Activated CD4-positive, alpha-beta T cell treated with anti-CD3 and anti-CD28 coated beads, Interleukin-2, Interleukin-4, amounts not matched to agents 100 ng/mL and 50 ng/mL, durations not matched to agents 16 hours and 8 hours (primary cell): ENCODE results near the gene MPDU1.

Source experiments
- DNase-seq: peaks from one replicate; pipeline ENCODE4 v3.0.0-alpha.2; 2020; ENCODE audit warnings: low spot score

MPDU1 gene

DNA sequence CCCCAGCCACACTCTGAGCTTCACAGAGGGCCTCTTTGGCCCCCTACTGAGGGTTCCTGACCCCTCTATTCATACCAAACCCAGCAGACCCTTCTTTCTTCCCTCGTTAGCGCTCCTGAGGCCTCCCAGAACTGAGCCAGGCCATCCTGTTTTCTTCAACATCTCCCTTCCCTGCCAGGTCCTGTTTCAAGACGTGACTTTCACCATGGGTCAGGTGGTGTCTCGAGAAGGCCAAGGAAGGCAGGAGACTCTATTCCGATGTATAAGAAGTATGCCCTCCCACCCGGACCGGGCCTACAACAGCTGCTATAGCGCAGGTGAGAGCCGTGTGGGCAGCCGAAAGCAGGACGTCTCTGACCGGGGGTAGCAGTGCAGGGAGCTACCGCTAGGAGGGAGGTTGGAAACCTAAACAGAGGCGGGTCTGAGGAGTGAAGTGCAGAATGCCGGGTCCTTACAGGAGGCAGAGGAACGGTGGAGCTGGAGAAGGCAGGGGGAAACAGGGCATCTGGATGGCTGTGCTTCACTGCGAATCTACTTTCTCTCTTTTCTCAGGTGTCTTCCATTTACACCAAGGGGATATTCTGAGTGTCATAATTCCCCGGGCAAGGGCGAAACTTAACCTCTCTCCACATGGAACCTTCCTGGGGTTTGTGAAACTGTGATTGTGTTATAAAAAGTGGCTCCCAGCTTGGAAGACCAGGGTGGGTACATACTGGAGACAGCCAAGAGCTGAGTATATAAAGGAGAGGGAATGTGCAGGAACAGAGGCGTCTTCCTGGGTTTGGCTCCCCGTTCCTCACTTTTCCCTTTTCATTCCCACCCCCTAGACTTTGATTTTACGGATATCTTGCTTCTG, 23.3 kb upstream of the MPDU1 start:
- DNase-seq, result peak; percentile 66

DNA sequence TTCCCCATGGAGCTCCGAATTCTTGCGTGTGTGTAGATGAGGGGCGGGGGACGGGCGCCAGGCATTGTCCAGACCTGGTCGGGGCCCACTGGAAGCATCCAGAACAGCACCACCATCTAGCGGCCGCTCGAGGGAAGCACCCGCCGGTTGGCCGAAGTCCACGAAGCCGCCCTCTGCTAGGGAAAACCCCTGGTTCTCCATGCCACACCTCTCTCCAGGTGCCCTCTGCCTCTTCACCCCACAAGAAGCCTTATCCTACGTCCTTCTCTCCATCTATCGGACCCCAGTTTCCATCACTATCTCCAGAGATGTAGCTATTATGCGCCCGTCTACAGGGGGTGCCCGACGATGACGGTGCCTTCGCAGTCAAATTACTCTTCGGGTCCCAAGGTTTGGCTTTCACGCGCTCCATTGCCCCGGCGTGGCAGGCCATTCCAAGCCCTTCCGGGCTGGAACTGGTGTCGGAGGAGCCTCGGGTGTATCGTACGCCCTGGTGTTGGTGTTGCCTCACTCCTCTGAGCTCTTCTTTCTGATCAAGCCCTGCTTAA, 22.6 kb upstream of the MPDU1 start:
- DNase-seq, result peak; percentile 91

DNA sequence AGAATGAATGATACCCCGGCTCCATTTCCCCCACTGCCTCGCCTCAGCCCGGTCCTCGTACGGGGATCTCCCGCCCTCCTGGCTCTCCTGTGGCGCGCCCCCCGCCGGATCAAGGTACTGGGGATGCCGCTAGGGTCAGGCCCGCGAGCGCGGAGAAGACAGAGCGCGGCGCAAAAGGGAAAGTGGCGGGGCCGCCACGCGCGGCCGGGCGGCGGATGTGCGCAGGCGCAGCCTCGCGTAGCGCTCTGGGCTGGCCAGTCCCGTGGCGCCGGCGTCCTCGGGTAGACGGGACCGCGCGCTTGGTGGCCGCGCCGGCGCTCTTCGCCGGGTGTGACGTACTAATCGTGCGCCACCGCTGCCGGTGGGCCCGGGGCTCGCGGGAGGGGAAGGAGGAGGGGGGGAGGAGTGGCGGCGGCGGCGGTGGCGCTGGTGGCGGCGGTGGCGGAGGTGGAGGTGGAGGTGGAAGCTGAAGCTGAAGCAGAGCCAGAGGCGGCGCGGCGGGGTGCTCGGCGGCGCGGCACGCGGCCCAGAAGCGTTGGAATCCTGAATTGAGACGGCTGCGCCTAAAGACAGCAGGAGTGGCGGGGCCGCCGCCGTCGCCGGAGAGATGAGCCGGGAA, 22.0 kb upstream of the MPDU1 start, which contains the start of gene SENP3:
SENP3 (plus strand) TSS at position 331 of the 619 bp plus-strand sequence. CDS start 1,158 bp downstream, outside the sequence.
- DNase-seq, result peak; percentile 91

DNA sequence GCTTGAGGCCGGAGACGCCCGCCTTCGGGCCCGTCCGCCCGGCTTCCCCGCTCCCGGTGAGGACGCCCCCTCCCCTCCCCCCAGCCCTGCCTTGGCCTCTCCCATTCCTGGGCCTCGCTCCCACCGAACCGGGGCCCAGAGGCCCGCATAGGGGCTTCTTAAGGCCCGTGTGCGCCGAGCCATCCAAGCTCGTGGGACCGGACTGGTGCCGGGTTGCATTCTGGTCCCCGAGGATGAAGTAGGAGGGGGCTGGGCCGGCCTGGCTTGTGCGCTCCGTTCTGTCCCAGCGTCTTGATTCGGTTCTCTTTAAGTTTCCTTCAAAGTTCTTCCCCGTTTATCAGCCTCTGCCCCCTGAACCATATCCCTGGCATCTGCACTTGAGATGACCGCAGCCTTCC, 21.4 kb upstream of the MPDU1 start:
- DNase-seq, result no peak

DNA sequence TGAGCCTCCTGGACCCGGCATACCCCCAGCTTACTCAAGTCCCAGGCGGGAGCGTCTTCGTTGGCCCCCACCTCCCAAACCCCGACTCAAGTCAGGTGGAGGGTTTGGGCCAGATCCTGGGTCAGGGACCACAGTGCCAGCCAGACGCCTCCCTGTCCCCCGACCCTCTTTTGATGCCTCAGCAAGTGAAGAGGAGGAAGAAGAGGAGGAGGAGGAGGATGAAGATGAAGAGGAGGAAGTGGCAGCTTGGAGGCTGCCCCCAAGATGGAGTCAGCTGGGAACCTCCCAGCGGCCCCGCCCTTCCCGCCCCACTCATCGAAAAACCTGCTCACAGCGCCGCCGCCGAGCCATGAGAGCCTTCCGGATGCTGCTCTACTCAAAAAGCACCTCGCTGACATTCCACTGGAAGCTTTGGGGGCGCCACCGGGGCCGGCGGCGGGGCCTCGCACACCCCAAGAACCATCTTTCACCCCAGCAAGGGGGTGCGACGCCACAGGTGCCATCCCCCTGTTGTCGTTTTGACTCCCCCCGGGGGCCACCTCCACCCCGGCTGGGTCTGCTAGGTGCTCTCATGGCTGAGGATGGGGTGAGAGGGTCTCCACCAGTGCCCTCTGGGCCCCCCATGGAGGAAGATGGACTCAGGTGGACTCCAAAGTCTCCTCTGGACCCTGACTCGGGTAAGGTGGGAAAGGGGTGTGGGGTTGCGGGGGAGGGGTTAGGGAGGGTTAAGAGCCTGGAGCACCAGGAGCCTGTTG, 20.4 kb upstream of the MPDU1 start:
- DNase-seq, result no peak

DNA sequence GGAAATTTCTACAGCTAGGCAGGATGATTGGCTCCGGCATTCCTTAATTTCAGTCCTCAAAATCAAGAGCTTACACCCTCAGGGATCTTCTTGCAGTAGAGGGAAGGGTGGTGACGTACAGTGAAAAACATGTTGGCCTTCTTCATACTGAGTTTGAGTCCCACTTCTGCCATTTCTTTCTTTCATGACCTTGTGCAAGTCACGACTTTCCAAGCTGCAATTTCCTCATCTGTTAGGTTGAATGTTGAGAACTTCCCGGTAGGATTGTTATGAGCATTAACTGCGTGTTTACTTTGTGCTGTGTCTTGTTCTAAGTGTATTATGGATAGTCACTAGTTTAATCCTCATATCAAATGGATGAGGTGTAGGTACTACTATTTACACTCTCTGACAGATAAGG, 14.1 kb upstream of the MPDU1 start:
- no peak for DNase-seq

DNA sequence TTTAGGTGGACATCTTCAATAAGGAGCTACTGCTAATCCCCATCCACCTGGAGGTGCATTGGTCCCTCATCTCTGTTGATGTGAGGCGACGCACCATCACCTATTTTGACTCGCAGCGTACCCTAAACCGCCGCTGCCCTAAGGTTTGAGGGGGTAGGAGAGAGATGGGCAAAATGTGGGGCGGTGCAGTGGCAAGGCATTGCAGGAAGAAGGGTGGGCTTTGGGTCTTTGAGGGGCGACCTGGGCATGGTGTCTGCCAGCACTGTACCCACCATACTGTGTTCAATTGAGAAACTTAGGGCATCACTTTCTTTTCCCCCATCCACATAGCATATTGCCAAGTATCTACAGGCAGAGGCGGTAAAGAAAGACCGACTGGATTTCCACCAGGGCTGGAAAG, 13.3 kb upstream of the MPDU1 start:
- no peak for DNase-seq

DNA sequence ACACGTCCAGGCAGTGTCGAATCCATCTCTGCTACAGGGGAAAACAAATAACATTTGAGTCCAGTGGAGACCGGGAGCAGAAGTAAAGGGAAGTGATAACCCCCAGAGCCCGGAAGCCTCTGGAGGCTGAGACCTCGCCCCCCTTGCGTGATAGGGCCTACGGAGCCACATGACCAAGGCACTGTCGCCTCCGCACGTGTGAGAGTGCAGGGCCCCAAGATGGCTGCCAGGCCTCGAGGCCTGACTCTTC, 11.4 kb upstream of the MPDU1 start:
- DNase-seq, result no peak

DNA sequence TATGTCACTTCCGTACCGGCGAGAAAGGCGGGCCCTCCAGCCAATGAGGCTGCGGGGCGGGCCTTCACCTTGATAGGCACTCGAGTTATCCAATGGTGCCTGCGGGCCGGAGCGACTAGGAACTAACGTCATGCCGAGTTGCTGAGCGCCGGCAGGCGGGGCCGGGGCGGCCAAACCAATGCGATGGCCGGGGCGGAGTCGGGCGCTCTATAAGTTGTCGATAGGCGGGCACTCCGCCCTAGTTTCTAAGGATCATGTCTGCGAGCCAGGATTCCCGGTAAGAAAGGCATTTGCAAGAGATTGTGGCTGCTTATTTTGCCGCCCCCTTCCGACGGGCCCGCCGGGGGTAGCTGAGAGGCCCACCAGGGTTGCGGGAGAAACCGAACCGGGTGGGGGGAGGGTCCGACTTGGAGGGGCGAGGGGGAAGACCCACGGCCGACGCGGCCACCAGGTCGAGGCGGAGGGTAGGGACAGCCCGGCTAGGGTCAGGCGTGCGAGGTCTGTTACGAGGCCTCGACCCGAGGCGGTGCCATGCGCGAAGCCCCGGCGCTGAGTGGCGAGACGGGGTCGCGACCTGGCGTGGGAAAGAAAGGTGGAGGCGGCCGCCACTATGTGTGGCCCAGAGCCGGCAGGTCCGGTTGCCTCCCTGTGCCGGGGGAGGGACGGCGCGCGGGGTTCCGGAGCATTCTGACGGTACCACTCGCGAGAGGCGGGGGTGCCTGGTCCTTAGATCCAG, 10.9 kb upstream of the MPDU1 start:
- DNase-seq, result peak; percentile 100

DNA sequence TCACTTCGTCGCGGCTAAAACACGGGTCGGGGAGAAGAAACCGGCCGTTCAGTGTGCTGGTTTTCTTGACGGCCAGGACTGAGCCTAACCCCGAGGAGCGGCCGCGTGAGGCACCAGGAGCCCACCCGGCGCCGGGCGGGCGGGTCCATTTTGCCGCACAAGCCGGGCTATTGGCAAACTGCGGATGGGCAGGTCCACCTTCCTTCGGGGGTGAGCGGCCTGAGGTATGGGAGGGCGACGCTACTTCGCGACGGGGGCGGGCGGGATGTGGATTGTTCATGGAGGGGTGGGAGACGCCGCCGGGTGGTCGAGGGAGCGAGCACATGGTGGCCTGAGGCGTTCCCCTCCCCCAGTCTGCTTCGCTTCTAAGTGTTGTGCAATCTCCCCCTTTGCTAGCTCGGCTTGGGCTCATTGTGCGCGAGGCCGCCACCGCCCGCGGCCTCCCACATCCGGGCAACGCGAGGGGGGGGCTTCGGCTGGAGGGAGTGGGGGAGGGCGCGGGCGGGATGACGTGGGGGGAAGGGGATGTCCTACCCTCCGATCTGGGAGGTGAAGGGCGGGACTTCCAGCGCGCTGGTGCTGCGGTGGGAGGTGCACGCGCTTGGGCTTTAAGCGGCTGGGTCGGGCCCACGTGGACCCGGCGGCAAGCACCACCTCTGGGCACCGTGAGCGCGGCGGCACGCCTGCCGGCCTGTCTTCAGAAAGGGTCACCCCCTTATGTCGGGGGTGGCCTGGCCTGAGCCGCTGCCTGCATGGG, 10.2 kb upstream of the MPDU1 start:
- peak; percentile 89 for DNase-seq

DNA sequence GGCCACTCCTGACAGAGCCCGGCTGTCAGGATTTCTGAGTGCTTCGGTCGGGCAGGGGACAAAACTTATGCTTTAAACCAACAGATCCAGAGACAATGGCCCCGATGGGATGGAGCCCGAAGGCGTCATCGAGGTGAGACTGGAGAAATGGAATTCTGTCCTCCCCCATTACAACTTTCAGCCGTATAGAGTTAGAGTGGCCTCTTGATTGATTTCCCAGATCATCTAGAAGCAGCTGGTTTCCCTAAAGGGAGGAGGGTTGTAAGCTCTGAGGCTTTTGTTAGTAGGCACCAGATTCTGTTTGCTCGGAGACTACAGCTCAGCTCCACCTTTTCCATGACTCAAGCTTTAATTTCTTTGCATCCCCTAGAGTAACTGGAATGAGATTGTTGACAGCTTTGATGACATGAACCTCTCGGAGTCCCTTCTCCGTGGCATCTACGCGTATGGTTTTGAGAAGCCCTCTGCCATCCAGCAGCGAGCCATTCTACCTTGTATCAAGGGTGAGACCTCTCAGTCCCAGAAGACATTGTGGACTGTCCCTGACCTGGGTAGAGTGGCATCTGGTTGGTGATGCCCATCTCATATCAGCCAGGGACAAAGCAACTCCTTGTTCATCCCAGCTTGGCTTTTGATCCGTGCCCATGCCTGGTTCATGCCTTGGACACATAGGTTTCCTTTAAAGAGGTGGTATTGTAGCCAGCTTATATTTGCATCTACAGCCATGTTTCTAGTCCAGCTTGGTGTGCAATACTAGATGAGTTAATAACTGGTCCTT, 9.3 kb upstream of the MPDU1 start:
- DNase-seq, result no peak

DNA sequence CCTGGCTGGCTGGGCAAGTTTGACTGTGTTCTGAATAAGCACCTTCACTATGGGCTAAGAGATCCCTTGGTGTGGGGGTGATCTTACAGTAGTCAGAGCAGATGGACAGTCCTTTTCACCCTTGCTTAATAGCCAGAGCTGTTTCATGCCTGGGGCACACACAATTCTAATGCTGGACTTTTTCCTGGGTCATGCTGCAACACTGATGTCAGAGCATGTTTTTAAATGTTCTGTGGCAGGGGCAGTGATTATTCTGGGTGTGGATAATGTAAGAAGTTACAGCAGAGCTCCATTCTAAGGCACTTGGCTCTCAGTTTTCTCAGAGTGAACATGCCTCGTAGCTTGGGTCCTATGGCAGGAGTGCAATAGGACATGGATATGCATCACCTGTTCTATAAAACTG, 8.2 kb upstream of the MPDU1 start:
- DNase-seq, result no peak

DNA sequence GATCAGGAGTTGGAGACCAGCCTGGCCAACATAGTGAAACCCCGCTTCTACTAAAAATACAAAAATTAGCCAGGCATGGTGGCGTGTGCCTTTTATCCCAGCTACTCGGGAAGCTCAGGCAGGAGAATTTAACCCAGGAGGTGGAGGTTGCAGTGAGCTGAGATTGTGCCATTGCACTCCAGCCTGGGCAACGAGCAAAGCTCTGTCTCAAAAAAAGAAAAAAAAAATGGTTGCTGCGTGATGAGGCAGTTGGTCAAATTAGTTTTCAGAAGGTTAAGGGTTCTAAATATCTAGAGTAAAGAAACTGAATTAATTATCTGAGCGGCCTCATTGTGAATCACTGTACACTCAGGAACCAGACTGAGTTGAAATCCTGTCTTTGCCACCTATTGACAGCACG, 7.7 kb upstream of the MPDU1 start:
- DNase-seq, result no peak

DNA sequence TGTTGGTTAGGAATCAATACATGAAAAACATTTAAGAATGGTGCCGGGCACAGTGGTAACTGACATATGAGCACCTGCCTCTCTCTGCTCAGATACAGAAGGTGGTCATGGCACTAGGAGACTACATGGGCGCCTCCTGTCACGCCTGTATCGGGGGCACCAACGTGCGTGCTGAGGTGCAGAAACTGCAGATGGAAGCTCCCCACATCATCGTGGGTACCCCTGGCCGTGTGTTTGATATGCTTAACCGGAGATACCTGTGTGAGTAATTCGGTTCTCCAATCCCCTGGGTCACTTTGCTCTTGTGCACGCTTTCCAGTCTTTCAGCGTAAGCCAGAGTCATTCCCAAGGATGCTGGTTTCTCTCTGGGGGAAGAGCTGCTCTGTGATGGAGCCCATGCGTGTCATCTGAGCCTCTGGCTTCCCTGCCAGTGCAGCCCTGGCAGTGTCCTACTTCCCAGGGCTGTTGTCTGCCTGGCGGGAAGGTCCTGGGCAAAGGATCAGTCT, 7.2 kb upstream of the MPDU1 start:
- DNase-seq, result no peak

DNA sequence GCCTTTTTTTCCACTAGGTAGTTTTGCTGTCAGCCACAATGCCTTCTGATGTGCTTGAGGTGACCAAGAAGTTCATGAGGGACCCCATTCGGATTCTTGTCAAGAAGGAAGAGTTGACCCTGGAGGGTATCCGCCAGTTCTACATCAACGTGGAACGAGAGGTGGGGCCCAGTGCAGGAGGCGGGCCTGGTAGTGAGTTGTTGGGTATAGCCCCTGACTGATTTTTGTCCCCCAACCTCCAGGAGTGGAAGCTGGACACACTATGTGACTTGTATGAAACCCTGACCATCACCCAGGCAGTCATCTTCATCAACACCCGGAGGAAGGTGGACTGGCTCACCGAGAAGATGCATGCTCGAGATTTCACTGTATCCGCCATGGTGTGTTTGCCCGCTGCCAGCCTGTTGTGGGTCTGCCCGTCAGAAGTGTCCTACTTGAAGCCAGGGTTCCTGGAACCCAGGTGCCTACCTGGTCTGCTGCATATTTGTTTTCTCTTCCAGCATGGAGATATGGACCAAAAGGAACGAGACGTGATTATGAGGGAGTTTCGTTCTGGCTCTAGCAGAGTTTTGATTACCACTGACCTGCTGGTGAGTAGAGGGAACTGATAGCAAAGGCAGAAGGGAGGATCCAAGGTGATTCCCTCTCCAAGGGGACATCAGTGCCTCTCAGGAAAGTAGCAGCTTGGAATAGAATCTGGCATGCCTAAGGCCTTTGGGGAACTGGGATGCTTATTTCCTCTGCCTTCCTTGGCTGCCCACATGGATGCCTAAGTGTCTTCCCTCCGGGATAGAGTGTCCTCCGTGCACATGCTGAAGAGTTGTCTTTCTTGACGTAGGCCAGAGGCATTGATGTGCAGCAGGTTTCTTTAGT, 6.1 kb upstream of the MPDU1 start:
- no peak for DNase-seq

DNA sequence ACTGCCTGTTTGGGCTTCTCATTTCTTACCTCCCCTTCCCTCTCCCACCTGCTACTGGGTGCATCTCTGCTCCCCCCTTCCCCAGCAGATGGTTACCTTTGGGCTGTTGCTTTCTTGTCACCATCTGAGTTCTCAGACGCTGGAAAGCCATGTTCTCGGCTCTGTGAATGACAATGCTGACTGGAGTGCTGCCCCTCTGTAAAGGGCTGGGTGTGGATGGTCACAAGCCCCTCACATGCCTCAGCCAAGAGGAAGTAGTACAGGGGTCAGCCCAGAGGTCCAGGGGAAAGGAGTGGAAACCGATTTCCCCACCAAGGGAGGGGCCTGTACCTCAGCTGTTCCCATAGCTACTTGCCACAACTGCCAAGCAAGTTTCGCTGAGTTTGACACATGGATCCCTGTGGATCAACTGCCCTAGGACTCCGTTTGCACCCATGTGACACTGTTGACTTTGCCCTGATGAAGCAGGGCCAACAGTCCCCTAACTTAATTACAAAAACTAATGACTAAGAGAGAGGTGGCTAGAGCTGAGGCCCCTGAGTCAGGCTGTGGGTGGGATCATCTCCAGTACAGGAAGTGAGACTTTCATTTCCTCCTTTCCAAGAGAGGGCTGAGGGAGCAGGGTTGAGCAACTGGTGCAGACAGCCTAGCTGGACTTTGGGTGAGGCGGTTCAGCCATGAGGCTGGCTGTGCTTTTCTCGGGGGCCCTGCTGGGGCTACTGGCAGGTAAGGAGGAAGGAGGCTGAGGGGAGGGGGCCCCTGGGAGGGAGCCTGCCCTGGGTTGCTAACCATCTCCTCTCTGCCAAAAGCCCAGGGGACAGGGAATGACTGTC, 4.4 kb upstream of the MPDU1 start, which contains the start of gene CD68:
CD68 (plus strand) TSS at position 638 of the 833 bp plus-strand sequence; CDS start at position 678, 40 bp downstream.
- DNase-seq, result peak; percentile 89

DNA sequence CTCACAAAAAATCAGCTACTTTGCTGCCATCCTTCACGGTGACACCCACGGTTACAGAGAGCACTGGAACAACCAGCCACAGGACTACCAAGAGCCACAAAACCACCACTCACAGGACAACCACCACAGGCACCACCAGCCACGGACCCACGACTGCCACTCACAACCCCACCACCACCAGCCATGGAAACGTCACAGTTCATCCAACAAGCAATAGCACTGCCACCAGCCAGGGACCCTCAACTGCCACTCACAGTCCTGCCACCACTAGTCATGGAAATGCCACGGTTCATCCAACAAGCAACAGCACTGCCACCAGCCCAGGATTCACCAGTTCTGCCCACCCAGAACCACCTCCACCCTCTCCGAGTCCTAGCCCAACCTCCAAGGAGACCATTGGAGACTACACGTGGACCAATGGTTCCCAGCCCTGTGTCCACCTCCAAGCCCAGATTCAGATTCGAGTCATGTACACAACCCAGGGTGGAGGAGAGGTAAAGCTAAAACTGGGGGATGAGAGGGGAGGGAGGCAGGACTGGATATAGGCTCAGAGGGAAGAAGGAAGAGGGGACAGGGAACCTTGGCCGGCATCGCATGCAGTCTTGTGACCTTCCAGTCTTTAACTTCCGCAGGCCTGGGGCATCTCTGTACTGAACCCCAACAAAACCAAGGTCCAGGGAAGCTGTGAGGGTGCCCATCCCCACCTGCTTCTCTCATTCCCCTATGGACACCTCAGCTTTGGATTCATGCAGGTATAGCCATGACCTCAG, 3.6 kb upstream of the MPDU1 start:
- DNase-seq, result no peak
